ENCODE results near the gene PDGFB. TPM values are rescaled to one million over a fixed set of nuclear protein-coding genes. Genes with fewer than 3 reads are reported as not detected.

Gene PDGFB
- total and polyA plus RNA-seq, 11 donors, result 9.0 to 43.7 (median 21.3) TPM

DNA sequence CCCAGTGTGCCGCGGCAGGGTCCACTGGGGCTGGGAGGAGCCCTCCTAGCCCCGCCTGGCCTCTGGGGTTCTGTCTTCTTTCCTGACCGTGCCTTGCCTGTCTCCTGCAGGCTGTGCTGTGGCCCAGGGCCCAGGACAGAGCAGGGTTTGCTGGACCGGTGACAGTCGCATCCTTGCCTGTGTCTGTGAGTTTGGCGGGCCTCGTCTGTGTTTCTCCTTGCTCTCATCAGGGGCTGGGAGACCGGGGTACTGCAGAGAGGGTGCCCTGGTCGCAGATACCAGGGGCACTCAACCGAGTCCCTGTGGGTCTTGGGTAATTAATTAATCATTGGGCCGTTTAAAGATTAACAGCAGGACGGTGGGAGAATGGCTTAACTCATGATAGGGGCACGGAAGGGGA is 44.8 kb upstream of the PDGFB start:
- Histone ChIP-seq H3K9me3 (peaks cover 0 to 8% (median 2%) of the 10 kb centered on the region in 12 donors), H3K4me1 (peaks cover 14 to 54% (median 31%) of the 10 kb centered on the region in 12 donors), H3K27me3 (no peaks in the 10 kb centered on the region), H3K27ac (no peak overlapping the region), H3K36me3 (no peaks in the 10 kb centered on the region), H3K4me3 (no peak overlapping the region)
- intact Hi-C loops (cut with DNase I), result no loop called here
- DNase-seq (no peak), ATAC-seq (no peak)
- 79 to 82% (median 81%) methylated on average over 2 to 14 of the region's 14 CpGs for WGBS, 4 donors
- TF ChIP-seq, protein P1, sequence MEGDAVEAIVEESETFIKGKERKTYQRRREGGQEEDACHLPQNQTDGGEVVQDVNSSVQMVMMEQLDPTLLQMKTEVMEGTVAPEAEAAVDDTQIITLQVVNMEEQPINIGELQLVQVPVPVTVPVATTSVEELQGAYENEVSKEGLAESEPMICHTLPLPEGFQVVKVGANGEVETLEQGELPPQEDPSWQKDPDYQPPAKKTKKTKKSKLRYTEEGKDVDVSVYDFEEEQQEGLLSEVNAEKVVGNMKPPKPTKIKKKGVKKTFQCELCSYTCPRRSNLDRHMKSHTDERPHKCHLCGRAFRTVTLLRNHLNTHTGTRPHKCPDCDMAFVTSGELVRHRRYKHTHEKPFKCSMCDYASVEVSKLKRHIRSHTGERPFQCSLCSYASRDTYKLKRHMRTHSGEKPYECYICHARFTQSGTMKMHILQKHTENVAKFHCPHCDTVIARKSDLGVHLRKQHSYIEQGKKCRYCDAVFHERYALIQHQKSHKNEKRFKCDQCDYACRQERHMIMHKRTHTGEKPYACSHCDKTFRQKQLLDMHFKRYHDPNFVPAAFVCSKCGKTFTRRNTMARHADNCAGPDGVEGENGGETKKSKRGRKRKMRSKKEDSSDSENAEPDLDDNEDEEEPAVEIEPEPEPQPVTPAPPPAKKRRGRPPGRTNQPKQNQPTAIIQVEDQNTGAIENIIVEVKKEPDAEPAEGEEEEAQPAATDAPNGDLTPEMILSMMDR (IDR thresholded peaks at IDR 0.05), result no peak

DNA sequence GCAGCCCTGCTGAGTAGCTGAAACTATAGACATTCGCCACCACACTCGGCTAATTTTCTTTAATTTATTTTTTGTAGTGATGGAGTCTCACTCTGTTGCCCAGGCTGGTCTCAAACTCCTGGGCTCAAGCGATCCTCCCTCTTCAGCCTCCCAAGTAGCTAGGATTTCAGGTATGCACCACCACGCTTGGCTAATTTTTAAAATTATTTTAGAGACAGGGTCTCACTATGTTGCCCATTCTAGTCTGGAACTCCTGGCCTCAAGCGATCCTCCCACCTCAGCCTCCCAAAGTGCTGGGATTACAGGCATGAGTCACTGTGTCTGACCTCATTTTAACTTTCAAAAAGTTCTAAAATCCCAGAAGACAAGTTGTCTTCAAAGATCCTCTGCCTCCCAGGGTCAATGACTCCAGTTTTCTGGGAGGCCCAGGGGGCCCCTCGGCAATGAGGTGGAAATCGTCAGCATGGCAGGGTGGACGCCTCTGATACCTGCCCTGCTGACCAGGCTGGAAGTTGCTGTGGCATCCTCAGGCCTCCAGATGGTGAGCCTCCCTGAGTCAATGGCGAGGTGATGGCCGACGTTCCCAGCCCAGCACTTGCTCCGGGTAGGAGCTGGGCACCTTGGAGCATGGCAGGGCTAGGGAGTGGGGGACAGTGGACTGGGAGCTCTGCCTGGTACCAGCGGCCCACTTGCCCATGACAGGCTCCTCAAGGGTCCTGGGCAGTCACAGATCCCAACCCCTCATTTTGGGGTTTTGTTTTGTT is 43.5 kb upstream of the PDGFB start:
- Histone ChIP-seq H3K4me1 (peaks cover 18 to 64% (median 39%) of the 10 kb centered on the region in 12 donors), H3K27me3 (no peaks in the 10 kb centered on the region), H3K27ac (no peak overlapping the region), H3K4me3 (no peak overlapping the region), H3K9me3 (peaks cover 0 to 8% (median 2%) of the 10 kb centered on the region in 12 donors), H3K36me3 (no peaks in the 10 kb centered on the region)
- ATAC-seq (no peak), DNase-seq (no peak)
- intact Hi-C loops (cut with DNase I), result no loop called here
- no peak for TF ChIP-seq POLR2A (IDR thresholded peaks at IDR 0.05)
- TF ChIP-seq, protein P1 (IDR thresholded peaks at IDR 0.05), result no peak
- 94 to 97% (median 96%) methylated on average over 12 to 13 of the region's 13 CpGs for WGBS, 4 donors

DNA sequence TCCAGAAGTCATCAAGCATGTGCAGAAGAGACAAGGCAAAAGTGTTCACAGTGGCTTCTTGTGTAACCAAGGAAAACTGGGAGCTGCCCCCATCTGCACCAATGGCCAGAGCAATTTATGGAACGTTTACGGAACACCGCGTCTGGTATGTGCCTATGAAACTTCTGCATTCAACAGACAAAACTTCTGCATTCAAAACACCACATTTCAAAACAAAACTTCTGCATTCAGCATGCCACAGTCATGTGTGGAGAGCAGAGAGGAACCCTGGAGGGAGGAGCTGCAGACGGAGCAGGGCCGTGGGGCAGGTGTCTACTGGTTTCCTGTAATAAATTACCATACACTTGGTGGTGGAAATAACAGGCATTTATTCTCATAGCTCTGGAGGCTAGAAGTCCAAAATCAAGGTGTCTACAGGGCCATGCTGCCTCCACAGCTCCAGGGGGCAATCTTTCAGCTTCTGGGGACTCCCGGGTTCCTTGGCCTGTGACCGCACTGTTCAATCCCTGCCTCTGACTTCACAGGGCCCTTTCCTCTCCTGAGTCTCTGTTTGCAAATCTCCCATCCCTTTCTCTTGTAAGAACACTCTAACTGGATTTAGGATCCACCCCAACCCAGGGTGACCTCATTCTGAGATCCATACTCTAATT is 42.4 kb upstream of the PDGFB start:
- peak in 1 of 5 donors; percentile 41 for DNase-seq
- Histone ChIP-seq H3K27ac (peak overlapping the region in 2 of 12 donors; percentile 29 to 73), H3K36me3 (no peaks in the 10 kb centered on the region), H3K27me3 (no peaks in the 10 kb centered on the region), H3K4me3 (no peak overlapping the region), H3K9me3 (peaks cover 0 to 8% (median 2%) of the 10 kb centered on the region in 12 donors), H3K4me1 (peaks cover 20 to 68% (median 42%) of the 10 kb centered on the region in 12 donors)
- ATAC-seq, result peak in 1 of 4 donors; percentile 9
- 77 to 88% (median 84%) methylated on average over 8 of the region's 8 CpGs for WGBS, 4 donors
- intact Hi-C loops (cut with DNase I), result no loop called here
- TF ChIP-seq, protein P1 (IDR thresholded peaks at IDR 0.05), result no peak
- TF ChIP-seq POLR2A (IDR thresholded peaks at IDR 0.05), result no peak

- H3K27ac ChIP-seq, result no peak overlapping the region
Measured at GRCh38 chr22:39284983-39285382, 40.2 kb upstream of the PDGFB start.

More at GRCh38 chr22:39284983-39285382, 40.2 kb upstream of the PDGFB start:
- 91 to 100% (median 92%) methylated on average over 3 of the region's 3 CpGs for WGBS, 4 donors
- no peaks in the 10 kb centered on the region for H3K36me3 ChIP-seq
- peaks cover 0 to 8% (median 2%) of the 10 kb centered on the region in 12 donors for H3K9me3 ChIP-seq
- no peak overlapping the region for H3K4me3 ChIP-seq
- DNase-seq, result no peak
- no peaks in the 10 kb centered on the region for H3K27me3 ChIP-seq
- TF ChIP-seq, protein P1 (IDR thresholded peaks at IDR 0.05), result no peak
- TF ChIP-seq POLR2A (IDR thresholded peaks at IDR 0.05), result no peak
- ATAC-seq, result no peak
- peaks cover 5 to 64% (median 24%) of the 10 kb centered on the region in 12 donors for H3K4me1 ChIP-seq
- intact Hi-C loops (cut with DNase I), result no loop called here
